HL-60 (cell line): ENCODE data around the gene TBCC.

Experiments used
- CTCF ChIP-seq: IDR thresholded peaks from one replicate; pipeline ENCODE4 v1.5.1; 2011; ENCODE audit warnings: low read length, control low read depth, inconsistent platforms; ENCODE audit not compliant: insufficient read depth
- POLR2AphosphoS5 ChIP-seq: IDR thresholded peaks from 2 replicates; pipeline ENCODE4 v1.6.1; 2012; ENCODE audit warnings: low read depth
- REST ChIP-seq: IDR thresholded peaks from 2 replicates; pipeline ENCODE4 v1.6.1; 2012; ENCODE audit warnings: low read depth; ENCODE audit not compliant: insufficient replicate concordance

GRCh38 chr6:42697268-42697655, 48.6 kb downstream of the TBCC start:
- TF ChIP-seq CTCF (no peak), REST (no peak), POLR2AphosphoS5 (no peak)
